ENCODE measurements around the gene ARMS2. TPM values are rescaled to one million over a fixed set of nuclear protein-coding genes. Genes with fewer than 3 reads are reported as not detected.
A peak's percentile ranks its signal among the peaks of the same experiment; 100 is the strongest.

ARMS2 gene
- total RNA-seq, 2 donors from 2014 or later: not detected

GRCh38 chr10:122487174-122487765, 32.8 kb downstream of the ARMS2 start:
- no peak for TF ChIP-seq CTCF (IDR thresholded peaks at IDR 0.05)
- H3K36me3 ChIP-seq: no peaks in the 10 kb centered on the region
- DNase-seq (ENCODE audit: low spot score): no peak
- H3K9me3 ChIP-seq: no peaks in the 10 kb centered on the region
- no peaks in the 10 kb centered on the region for H3K27me3 ChIP-seq
- no peak overlapping the region for H3K27ac ChIP-seq
- H3K4me1 ChIP-seq: peaks cover 0 to 44% of the 10 kb centered on the region in 2 donors
- H3K4me3 ChIP-seq: no peak overlapping the region

GRCh38 chr10:122490268-122490667, 35.8 kb downstream of the ARMS2 start:
- H3K36me3 ChIP-seq: no peaks in the 10 kb centered on the region
- no peak for TF ChIP-seq CTCF (IDR thresholded peaks at IDR 0.05)
- DNase-seq (ENCODE audit: low spot score): no peak
- no peaks in the 10 kb centered on the region for H3K27me3 ChIP-seq
- no peak overlapping the region for H3K4me3 ChIP-seq
- H3K9me3 ChIP-seq: no peaks in the 10 kb centered on the region
- H3K4me1 ChIP-seq: peaks cover 0 to 69% of the 10 kb centered on the region in 2 donors
- no peak overlapping the region for H3K27ac ChIP-seq

- no peaks in the 10 kb centered on the region for H3K9me3 ChIP-seq
- no peak overlapping the region for H3K4me3 ChIP-seq
- no peaks in the 10 kb centered on the region for H3K27me3 ChIP-seq
- H3K36me3 ChIP-seq: no peaks in the 10 kb centered on the region
- H3K27ac ChIP-seq: no peak overlapping the region
- TF ChIP-seq CTCF (IDR thresholded peaks at IDR 0.05): no peak
- DNase-seq (ENCODE audit: low spot score): no peak
- peaks cover 0 to 68% of the 10 kb centered on the region in 2 donors for H3K4me1 ChIP-seq
These were observed 36.6 kb downstream of the ARMS2 start for GRCh38 chr10:122490786-122491680.

- Histone ChIP-seq H3K4me3 (no peak overlapping the region), H3K36me3 (no peaks in the 10 kb centered on the region), H3K27ac (no peak overlapping the region), H3K27me3 (no peaks in the 10 kb centered on the region), H3K4me1 (peaks cover 0 to 65% of the 10 kb centered on the region in 2 donors), H3K9me3 (no peaks in the 10 kb centered on the region)
- no peak for TF ChIP-seq CTCF (IDR thresholded peaks at IDR 0.05)
- no peak for DNase-seq (ENCODE audit: low spot score)
These were observed 37.6 kb downstream of the ARMS2 start for GRCh38 chr10:122492006-122492405.

GRCh38 chr10:122492999-122493481, 38.6 kb downstream of the ARMS2 start:
- H3K36me3 ChIP-seq: no peaks in the 10 kb centered on the region
- H3K9me3 ChIP-seq: no peaks in the 10 kb centered on the region
- H3K27ac ChIP-seq: peak overlapping the region in 1 of 2 donors; percentile 44
- H3K27me3 ChIP-seq: no peaks in the 10 kb centered on the region
- no peak for DNase-seq (ENCODE audit: low spot score)
- no peak overlapping the region for H3K4me3 ChIP-seq
- no peak for TF ChIP-seq CTCF (IDR thresholded peaks at IDR 0.05)
- H3K4me1 ChIP-seq: peaks cover 0 to 55% of the 10 kb centered on the region in 2 donors

Data from right atrium auricular region (tissue), 2 donors.